ENCODE data around the gene SOS1.

GRCh38 chr2:39135690-39136259 is 14.9 kb upstream of the SOS1 start:
- TF ChIP-seq CTCF (IDR thresholded peaks at IDR 0.05) = no peak
- TF ChIP-seq SIN3A (IDR thresholded peaks at IDR 0.05; ENCODE audit: borderline replicate concordance, insufficient read depth, low read depth, low read length) = no peak
- no peak for TF ChIP-seq REST (IDR thresholded peaks at IDR 0.05; ENCODE audit: insufficient read depth in 1 of 2, low read depth in 2 of 2, low read length in 1 of 2)

All from Panc1 (cell line).